ENCODE data around the gene RPS6KL1.

RPS6KL1 gene, protein sequence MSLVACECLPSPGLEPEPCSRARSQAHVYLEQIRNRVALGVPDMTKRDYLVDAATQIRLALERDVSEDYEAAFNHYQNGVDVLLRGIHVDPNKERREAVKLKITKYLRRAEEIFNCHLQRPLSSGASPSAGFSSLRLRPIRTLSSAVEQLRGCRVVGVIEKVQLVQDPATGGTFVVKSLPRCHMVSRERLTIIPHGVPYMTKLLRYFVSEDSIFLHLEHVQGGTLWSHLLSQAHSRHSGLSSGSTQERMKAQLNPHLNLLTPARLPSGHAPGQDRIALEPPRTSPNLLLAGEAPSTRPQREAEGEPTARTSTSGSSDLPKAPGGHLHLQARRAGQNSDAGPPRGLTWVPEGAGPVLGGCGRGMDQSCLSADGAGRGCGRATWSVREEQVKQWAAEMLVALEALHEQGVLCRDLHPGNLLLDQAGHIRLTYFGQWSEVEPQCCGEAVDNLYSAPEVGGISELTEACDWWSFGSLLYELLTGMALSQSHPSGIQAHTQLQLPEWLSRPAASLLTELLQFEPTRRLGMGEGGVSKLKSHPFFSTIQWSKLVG

DNA sequence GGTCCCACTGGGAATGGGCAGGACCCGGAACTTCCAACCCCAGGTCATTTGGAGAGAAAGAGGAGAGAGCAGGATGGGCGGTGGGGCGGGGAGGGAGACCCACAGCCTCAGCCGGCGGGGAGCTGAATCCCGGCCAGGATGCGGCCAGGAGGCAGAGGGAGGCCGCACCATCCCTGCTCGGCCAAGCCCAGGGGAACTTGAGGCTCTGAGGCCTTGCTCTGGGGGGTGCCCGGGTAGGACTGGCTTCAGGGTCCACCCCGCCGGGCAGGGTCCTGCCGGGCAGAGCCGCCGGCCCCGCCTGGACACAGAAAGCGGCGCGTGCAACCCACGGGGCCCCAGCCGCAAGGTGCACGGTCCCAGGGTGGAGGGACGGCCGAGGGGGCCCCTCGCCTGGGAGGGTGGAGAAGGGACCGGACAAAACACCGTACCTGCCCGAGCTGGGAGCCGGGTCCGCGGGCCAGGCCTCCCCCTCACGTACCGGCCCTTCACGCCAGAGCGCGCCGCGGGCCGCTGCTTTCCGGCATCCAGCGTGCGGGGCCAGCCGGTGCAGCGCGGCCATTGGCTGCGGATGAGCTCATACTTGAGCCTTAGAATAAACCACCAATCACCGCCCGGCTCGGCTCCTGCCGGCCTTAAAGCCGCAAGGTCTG, at the start of gene RPS6KL1:
RPS6KL1 (minus strand) TSS at position 509 of the 650 bp plus-strand sequence. CDS start 1,719 bp downstream, outside the sequence.
- peak; percentile 73 for DNase-seq

DNA sequence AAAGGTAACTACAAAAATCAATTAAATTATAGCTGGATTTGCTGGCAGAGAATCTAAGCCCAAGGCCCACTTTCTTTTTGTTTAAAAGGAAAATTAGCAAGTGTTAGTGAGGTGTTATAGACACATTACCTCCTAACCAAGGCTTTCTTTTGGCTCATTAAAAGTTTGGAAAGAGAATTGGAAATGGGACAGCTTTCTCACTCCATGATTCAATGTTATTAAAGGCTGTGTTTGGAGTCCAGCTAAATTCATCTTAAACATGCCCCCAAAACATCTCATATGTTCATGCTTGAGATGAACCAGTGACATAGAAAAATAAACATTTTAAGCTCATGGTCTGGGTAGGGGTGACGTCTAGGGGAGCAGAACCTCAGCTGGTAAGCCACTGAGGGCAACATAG, 45.8 kb upstream of the RPS6KL1 start:
- DNase-seq, result no peak

DNA sequence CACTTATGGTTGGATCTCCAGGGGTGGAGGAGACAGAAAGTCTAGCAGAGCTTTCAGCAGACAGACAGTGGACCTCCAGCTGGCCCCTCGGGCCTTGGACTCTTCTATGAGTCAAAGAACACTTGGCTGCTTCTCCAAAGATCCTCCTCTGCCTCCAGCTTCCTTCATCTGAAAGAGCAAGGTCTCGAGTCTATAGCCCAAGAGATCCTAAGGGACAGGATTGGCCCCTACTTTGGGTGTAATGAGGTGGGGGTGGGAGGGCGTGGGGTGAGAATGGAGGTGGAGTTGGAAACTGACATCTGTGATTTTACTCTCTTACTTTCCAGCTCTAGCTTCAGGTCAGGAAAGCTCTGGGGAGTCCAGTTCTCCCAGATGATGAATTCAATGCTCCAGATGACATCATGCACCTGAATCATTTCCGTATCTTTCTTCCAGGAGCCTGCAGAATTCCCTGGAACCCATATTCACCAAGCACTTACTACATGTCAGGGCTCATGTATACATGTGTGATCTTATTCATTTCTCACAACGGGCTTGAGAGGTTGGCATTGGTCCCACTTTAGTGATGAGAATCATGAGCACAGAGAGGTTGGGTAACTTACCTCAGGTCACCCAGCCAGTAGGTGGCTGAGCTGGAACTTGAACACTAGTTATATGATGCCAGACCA, 42.6 kb upstream of the RPS6KL1 start:
- peak; percentile 55 for DNase-seq

DNA sequence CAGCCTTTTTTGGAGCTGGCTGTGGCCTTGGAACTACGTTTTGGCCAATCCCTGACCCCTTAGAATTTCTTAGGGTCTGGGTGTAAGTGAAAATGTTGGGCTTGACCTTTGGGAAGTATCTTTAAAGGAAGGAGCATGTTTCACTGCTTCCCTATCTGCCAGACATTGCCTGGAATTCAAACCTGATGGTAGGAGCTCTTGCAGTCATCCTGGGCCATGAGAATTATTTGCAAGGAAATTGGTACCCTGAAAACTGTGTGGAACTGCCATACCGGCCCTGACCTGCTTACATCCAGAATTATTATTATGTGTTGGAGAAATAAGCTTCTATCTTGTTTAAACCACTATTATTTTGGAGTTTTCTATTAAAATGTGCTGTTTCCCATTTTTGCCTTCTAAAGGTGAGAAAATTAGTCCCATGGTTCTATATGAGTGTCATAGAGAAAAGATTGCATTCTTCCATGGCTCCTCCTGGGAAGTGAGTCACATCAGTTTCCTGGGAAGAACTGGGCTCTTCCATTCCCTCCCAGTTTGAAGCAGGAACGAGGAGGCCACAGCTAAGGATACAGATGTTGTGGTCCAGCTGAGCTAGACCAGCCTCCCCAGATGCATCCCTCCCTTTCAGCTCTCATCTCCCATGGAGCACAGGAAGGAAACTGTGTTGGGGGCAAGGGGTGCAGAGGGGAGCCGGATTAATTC, 41.9 kb upstream of the RPS6KL1 start:
- no peak for DNase-seq

DNA sequence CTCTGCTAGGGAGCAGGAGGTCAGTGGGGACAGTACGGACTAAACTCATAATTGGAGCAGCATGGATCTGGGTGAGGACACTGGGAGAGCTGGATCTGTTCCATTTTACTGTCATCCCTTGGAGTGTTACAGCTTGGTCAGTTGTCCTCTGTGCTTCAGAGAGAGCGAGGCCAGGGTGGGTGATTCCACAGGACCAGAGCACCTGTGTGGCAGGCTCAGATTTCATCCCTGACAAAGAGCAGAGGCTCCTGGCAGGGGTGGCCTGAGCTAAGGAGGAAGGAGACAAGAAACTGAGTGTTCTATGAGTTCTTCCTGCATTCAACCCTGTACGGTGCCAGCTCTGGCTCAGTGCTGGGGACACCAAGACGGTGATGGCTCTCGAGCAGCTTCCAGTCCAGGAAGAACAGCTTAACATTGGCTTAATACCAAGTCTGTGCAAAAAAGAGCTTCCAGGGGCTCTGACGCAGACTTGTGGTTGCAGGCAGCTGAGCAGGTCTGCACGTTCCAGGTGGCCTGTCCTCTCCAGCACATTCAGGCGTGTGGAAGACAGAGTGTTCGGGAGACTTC, 40.7 kb upstream of the RPS6KL1 start:
- DNase-seq, result peak; percentile 67

DNA sequence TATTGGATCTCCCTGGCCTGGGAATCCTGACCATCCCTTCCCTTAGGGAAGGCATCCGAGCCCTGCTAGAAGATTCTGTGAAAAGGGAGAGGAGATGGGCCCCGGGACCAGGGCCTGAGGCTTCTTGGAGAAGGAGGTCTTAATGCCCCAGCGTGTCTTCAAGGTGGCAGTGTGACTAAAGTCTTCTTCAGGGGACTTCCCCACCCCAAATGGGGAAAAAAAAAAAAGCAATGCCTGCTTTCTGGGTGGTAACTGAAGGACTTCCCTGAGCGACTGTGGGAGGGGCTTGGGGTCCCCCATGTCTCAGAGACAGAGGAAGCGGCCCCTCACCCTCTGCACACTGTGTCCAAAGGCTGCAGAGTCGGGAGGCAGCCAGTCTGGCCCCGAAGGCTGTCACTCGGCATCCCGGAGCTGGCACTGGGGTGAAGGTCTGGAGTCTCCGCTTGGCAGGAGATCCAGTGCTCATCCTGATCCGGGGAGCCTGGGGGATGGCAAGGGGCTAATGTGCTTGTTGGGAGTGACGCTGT, 40.2 kb upstream of the RPS6KL1 start:
- DNase-seq, result no peak

DNA sequence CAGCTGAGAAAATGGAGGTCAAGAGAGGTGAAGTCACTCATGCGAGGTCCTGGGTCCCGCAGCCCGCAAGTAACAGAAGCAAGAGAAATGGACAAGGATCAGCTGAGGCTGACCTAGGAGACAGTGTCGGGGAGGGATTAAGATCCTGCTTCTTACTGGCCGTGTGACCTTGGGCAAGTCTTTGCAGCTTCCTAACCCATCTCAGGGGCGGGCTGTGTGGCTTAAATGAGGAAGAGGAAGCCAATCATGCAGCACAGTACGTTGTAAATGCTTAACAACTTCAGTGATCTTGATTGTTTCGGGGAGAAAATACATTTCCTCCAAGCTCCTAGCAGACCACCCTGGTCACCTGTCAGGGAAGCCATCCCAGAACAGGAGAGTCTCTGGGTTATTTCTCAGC, 39.4 kb upstream of the RPS6KL1 start:
- no peak for DNase-seq

DNA sequence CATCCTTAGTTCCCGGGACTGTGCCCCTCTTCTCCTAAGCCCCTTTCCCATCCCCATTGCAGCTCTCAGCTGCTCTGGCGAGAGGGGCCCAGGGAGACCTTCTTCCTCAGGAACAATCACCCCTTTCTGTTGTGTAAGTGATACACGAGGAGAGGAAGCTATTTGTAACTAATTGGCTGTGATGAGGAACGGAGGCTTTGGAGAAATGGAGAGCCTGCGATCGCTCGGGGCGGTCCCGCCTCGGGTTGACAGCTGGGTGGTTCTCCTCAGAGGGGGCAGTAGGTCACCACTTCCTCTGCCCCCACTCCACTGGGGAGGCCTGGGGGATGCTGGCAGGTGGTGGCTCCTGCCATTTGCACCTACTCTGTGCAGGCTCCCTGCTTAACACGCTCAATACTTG, 39.0 kb upstream of the RPS6KL1 start:
- DNase-seq, result peak; percentile 25

DNA sequence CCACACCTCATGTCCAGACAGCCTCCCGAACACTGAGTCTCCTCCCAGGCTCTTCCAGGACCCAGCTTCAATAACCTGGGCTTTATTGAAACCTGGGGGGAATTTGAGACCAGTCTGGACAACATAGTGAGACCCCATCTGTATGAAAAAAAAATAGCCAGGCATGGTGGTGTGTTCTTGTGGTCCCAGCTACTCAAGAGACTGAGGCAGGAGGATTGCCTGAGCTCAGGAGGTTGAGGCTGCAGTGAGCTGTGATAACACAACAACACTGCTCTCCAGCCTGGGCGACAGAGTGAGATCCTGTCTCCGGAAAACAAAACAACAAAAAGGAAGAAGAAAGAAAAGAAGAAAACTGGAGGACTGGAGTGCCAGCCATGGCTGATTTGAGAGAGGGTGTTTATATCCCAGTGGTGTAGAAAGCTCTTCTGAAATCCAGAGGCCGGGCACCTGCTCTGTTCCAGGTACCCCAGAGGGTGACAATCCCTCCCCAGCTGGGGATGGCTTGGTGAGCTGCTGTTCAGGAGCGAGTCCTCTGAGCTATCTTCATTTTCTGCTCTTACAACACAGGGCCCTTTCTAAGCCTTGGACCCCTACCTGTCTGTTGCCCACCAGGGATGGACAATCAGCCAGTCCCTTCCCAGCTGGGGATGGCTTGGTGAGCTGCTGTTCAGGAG, 38.3 kb upstream of the RPS6KL1 start:
- DNase-seq, result no peak

DNA sequence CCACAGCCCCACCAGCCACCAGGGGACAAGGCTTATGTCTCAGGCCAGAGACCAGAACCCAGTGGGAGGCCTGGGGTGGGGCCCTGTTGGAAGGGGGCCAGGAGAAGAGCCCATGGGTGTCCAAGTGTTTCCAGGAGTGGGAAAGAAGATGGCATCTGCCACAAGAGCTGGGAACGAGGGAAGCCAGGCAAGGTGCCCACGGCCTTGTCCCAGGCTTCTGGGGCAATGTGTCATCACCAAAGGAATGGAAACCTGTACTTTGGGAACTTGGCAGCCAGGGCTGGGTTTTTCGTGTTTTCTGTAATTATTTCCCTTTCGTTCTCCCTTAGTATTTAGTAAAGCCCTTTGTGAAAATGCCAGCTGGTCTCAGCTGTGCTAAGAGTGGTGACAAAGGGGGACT, 37.7 kb upstream of the RPS6KL1 start:
- peak; percentile 33 for DNase-seq

DNA sequence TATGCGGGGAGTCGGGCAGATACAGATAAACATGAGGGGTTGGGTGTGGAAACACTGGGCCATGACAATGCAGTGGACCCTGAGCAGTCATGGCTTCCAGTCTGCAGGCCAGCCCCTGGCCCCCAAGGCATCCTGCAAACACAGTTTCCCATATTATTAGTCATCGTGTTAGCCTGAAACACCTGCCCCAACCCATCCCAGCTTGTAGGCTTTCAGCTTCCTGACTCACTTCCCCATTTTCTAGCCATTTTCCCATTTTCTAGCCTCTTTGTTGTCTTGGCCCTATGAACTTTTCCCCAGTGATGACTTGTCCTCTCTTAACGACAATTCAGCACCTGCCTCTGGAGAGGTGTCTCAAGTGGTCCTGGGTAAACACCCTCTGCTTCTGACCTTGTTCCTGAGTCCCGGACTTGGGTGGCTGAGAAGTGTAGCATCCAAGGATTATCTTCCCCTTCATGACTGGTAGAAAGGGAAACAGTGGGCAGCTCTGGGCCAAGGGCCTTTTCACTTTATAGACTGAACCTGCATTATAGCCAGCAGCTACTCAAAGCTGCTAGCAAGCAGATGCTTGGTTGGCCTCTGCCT, 36.6 kb upstream of the RPS6KL1 start:
- DNase-seq, result no peak

DNA sequence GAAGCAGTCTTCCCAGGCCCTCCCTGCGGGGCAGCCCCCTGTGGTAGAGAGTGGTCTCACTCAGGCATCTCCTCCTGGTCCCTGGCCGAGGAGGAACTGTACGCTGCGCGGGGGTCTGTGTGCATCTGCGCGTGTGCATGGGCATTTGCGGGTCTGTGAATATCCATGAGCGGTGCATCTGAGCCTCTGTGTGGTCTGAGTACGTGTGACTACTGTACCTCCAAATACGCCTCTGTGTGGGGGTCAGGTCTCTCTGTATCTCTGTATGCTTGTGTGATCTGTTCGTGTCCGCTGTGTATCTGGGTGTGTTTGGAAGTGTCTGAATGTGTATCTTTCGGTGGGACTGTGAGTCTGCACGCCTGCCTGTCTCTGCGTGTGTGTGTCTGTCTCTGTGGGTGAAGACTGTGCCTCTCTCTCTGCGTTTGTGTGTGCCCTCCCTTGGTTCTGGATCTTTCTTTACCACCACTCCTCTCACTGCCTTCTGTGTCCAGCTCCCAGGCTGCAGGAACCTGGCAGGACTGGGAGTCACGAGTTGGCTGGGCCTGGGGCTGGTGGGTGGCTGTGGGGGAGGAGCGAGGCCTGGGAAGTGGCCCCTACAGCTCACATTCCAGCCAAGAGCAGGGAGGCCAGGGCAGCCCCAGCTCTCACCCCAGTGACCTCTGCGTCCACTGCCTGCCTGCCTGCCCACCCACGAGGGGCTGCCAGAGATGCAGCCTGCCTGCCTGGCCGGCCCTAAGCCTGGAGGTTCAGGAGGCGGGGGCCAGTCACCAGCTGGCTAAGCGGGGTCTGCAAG, 33.4 kb upstream of the RPS6KL1 start:
- DNase-seq, result peak; percentile 19

DNA sequence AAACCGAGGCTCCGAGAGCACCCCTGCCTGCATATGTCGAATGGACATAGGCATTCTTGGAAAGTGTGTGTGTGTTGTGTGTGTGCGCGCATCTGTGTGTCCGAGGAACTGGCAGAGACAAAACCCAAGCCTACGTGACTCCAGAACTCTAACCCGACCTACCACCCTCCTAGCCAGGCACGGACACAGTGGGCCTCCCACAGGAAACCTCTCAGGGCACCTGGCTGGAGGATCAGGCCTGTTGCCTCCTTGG, 32.9 kb upstream of the RPS6KL1 start:
- DNase-seq, result no peak

DNA sequence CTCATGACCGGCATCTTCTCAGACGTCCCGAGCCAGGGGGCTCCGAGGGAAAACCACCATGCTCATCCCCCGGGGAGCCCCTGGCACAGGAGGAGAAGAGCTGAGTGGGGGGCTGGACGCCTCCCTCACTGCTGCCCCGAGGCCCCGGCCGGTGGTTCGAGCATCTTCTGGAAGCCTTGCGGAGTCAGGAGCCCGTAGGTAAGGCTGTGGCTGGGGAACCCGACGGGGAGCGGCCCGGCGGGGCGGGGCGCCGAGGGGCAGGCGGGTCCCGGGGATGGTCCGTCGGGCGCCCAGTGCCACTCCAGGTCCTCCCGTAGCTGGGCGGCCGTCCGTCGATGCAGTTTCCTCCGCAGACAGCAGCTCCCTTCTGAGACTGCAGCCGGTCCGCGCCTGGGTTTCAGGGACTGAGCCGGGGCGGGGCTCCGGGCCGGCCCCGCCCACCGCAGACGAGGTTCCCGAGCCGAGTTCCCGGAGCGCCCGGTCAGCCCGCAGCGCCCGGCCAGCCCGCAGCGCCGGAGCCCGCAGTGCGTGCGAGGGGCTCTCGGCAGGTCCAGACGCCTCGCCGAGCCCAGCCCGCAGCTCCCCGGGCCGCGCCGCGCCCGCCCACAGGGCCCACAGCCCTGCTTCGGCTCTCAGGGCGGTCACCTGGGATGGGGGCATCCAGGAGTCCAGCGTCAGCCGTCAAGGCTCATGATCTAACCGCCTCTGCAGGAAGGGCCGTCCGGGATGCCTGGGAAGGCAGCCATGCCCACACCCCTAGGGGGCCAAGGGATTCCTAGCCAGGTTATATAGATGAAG, 32.4 kb upstream of the RPS6KL1 start, which contains the start of gene PGF:
PGF (minus strand) TSS at position 369 of the 798 bp plus-strand sequence; CDS start at position 14, 355 bp downstream.
- peak; percentile 72 for DNase-seq

DNA sequence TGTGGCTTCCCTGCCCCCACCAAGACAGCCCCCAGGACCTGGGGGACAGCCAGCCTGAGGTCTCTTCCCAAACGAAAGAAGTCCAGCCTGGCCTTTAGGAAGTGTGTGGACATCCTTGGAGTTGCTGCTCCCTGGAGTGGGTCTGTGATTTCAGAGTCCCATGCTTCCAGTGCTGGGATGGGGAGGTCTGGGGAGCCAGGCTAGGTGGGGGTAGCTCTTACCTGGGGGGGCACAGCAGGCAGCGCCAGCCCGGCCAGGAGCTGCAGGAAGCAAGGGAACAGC, 31.8 kb upstream of the RPS6KL1 start:
- no peak for DNase-seq

DNA sequence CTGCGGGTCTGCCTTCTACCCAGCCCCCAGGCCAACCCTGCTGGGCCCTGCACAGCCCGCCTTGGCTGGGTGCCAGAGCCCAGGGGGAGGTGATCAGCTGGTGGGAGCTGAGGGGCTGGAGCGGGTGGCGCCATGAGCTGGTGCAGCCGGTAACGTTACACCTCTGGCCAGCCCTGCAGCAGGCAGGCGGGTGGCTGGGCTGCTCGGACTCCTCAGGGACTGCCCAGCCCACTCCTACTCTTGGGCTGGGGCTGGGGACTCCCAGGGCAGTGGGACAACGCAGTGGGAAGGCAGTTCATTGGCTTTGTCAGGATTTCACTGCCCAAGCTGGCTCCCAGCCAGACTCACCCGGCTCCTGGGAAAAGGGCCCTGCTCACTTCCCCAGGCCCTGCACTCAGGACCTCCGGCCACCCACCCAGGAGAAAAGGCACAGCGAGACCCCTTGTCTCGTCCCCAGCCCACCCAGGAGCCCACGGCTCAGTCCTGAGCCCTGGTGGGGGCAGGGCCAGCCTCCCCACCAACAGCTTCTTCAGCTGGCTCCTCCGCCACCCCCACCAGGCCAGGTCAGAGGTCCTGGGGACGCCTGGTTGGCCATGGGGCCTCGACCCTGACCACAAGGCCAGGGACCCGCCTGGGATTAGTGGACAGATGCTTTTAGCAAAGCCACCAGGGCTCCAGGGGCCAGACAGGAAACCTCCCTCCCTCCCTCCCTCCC, 31.3 kb upstream of the RPS6KL1 start:
- DNase-seq, result peak; percentile 56

DNA sequence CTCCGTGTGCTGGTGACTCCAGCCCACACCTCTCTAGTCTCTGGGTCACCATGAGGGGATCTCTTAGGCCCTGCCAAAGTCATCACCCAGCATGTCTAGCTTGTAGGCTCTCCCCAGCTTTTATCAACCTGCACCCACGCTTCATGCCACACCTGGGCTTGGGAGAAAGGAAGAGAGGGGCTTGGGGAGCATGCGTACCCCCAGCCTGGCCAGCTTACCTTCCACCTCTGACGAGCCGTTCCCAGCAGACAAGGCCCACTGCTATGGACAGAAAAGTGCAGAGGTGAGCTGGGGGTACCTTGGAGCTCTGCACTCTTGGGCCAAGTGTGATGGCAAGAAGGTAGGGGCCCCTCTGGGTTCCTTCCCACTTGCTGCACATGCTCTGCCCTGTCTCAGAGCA, 30.6 kb upstream of the RPS6KL1 start:
- DNase-seq, result no peak

DNA sequence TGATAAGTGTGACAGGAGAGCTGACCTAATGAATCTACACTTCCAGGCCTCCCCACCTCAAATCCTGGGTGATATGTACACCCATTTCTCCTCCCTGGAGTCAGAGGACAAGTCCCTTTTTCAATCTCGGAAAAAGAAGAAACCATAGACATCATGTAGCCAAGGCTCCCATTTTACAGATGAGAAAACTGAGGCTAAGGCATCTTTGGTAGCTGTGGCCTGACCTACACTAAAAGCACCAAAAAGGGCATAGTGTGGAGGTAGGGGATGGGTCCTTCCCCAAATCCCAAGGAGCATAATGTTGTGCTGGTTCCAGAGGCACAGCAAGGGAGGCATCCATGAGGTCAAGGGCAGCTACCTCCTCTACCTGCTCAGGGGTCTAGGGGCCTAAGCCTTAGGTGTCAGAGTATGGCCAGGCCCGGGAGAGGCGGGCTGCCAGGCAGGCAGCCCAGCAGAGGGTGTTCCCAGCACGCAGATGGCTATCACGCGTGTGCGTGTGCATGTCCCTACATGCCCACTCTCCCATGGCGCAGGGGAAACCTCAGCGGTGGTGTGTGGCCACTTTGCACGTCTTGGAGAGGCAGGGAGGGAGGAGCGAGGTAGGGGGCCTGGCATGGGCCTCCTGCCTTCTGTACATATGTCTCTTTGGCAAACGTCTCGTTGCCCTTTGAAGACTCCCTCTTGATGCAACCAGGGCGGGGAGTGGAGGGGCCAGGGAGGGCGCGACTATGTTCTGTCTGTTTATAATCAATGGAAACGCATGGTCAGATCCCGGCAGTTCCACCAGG, 29.8 kb upstream of the RPS6KL1 start:
- peak; percentile 40 for DNase-seq

Measured in right hindlimb (tissue), 1 donor.